Endothelial cell of umbilical vein (primary cell): ENCODE data around the gene TESK2. TPM values are rescaled to one million over a fixed set of nuclear protein-coding genes. Genes with fewer than 3 reads are reported as not detected.

Source experiments
- BruUV-seq: library from RNA; stranded (reverse); fragments of 400-500 nt; replicated peaks from 2 replicates; lab custom pipeline; 2021; lab: Mats Ljungman, UMichigan
- CTCF ChIA-PET: fragments of 300-600, 350-600 bp; sonication (Branson Sonifier 250); formaldehyde crosslinking; loops from one replicate; lab custom pipeline; 2021; ENCODE audit warnings: antibody characterized with exemption, inconsistent platforms; lab: Charles Lee
- POLR2A ChIA-PET: fragments of 300-600, 350-600 bp; sonication (Branson Sonifier 250); formaldehyde crosslinking; loops from one replicate; lab custom pipeline; 2021; ENCODE audit warnings: antibody characterized with exemption, inconsistent platforms; lab: Charles Lee
- DNase-seq: peaks from one replicate; pipeline ENCODE4 v3.0.0-alpha.2; 2011; ENCODE audit warnings: low read depth, low spot score
- FAIRE-seq: peaks from 2 replicates; lab custom pipeline; 2011; peaks lifted over from hg19 to GRCh38; lab: Jason Lieb, UNC
- H2AFZ ChIP-seq: 2 replicates; pipeline ENCODE4 v1.6.0; 2012; ENCODE audit warnings: low read depth, low read length, control low read depth, inconsistent platforms
- H3K27ac ChIP-seq: 2 replicates; pipeline ENCODE4 v1.5.1; 2011; ENCODE audit warnings: low read depth, mild to moderate bottlenecking, control low read depth, low read length, moderate library complexity; ENCODE audit not compliant: insufficient read depth
- H3K27me3 ChIP-seq, 2 experiments: 2 replicates each; pipeline versions ENCODE4 v1.6.0 to v1.6.1; 2011; ENCODE audit warnings: low read length in 2 of 2, mixed read lengths in 1 of 2; ENCODE audit not compliant: control insufficient read depth in 2 of 2, insufficient read depth in 2 of 2
- H3K36me3 ChIP-seq, 2 experiments: 2 replicates in 1 of 2; 3 replicates in 1 of 2; pipeline ENCODE4 v1.5.1; 2011; ENCODE audit warnings: low read length in 2 of 2, mild to moderate bottlenecking in 1 of 2, moderate library complexity in 1 of 2; ENCODE audit not compliant: control insufficient read depth in 2 of 2, insufficient read depth in 2 of 2; ENCODE audit errors: extremely low read depth in 1 of 2
- H3K4me1 ChIP-seq: 3 replicates; pipeline ENCODE4 v1.5.1; 2011; ENCODE audit warnings: mild to moderate bottlenecking, low read length; ENCODE audit not compliant: control insufficient read depth, insufficient read depth; ENCODE audit errors: extremely low read depth
- H3K4me2 ChIP-seq: 2 replicates; pipeline ENCODE4 v1.6.1; 2011; ENCODE audit warnings: low read length, control low read depth, mixed read lengths; ENCODE audit not compliant: insufficient read depth
- H3K4me3 ChIP-seq, 3 experiments: fragments of 200-600 bp in 1 of 3; sonication (generic), shearing (Covaris generic) in 1 of 3; replicated peaks in 1 of 3; 2 replicates each; pipeline ENCODE4 v1.5.1; 2011 to 2016; ENCODE audit warnings: control low read depth in 3 of 3, low read length in 3 of 3, mild to moderate bottlenecking in 2 of 3, inconsistent platforms in 1 of 3, low read depth in 1 of 3, moderate library complexity in 1 of 3; ENCODE audit not compliant: insufficient read depth in 1 of 3
- H3K79me2 ChIP-seq: 2 replicates; pipeline ENCODE4 v1.6.0; 2012; ENCODE audit warnings: low read length, inconsistent platforms; ENCODE audit not compliant: control insufficient read depth, insufficient read depth
- H3K9ac ChIP-seq: replicated peaks from 2 replicates; pipeline ENCODE3; 2011; ENCODE audit warnings: low read length, control low read depth; ENCODE audit not compliant: insufficient read depth; ENCODE audit errors: extremely low read depth
- H3K9me1 ChIP-seq: replicated peaks from 3 replicates; pipeline ENCODE4 v1.6.0; 2011; ENCODE audit warnings: mild to moderate bottlenecking, low read length; ENCODE audit not compliant: control insufficient read depth, insufficient read depth; ENCODE audit errors: extremely low read depth
- H3K9me3 ChIP-seq: replicated peaks from 2 replicates; pipeline ENCODE4 v1.5.1; 2012; ENCODE audit warnings: low read length, inconsistent platforms; ENCODE audit not compliant: control insufficient read depth, insufficient read depth
- H4K20me1 ChIP-seq: replicated peaks from 2 replicates; pipeline ENCODE3; 2011; ENCODE audit warnings: mild to moderate bottlenecking, low read length; ENCODE audit not compliant: control insufficient read depth, insufficient read depth; ENCODE audit errors: extremely low read depth
- GATA2 ChIP-seq: IDR thresholded peaks from 2 replicates; pipeline ENCODE4 v1.7.0; 2011; ENCODE audit warnings: low read depth, mild to moderate bottlenecking, moderate library complexity, mixed read lengths, low read length; ENCODE audit not compliant: insufficient read length, insufficient read depth
- MYC ChIP-seq: IDR thresholded peaks from one replicate; pipeline ENCODE4 v1.6.1; 2011; ENCODE audit warnings: mild to moderate bottlenecking, low read depth, low read length
- POLR2A ChIP-seq: IDR thresholded peaks from 2 replicates; pipeline ENCODE4 v1.6.1; 2012; ENCODE audit warnings: low read depth, mild to moderate bottlenecking, control low read depth, low read length
- dilution Hi-C: fragments of 300-500 bp; cut with MboI; formaldehyde crosslinking; loops from one replicate; pipeline ENCODE4 v1.15.0; 2019; ENCODE audit warnings: low sequenced_read_pairs; ENCODE audit not compliant: extremely low pct_ligation_motif_present
- intact Hi-C: fragments of 100-400 bp; cut with micrococcal nuclease; formaldehyde crosslinking; loops from one replicate; pipeline ENCODE4 v1.10.0; 2022
- polyA plus RNA-seq, 4 experiments: library from polyadenylated mRNA; depleted of rRNA in 3 of 4; stranded (reverse) in 3 of 4; unstranded in 1 of 4; fragments of >200 nt; gene quantifications; 2 replicates each; pipeline versions ENCODE4 v1.2.1 to v1.2.3, GENCODE V29; 2011 to 2012; ENCODE audit warnings: missing spikeins in 1 of 4
- total RNA-seq: library from RNA; stranded (reverse); gene quantifications from 2 replicates; pipeline ENCODE4 v1.2.3, GENCODE V29; 2021

Gene TESK2
- total and polyA plus RNA-seq, 2 donors (not counting 3 experiments of a cell fraction or from before 2014, with no cell fraction given) = 2.1 to 2.6 TPM

DNA sequence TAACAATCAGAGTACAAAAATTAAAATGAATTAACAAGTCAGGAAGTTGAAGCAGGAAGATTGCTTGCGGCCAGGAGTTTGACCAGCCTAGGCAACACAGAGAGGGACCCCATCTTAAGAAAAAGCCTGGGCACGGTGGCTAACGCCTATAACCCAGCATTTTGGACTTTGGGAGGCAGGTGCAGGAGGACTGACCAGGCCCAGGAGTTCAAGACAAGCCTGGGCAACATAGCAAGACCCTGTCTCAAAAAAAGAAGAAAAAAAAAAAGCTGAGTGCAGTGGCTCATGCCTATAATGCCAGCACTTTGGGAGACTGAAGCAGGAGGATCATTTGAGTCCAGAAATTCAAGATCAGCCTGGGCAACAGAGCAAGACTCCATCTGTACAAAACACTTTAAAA, 38.5 kb downstream of the TESK2 start:
- H4K20me1 ChIP-seq = no peaks in the 10 kb centered on the region
- no TSS peak for BruUV-seq
- intact Hi-C loops (no loop called here), dilution Hi-C loops (no loop called here)
- no peak overlapping the region for H3K27ac ChIP-seq
- POLR2A ChIA-PET = no interaction called here
- no peaks in the 10 kb centered on the region for H3K9me3 ChIP-seq
- DNase-seq (no peak), FAIRE-seq (no peak)
- no peaks in the 10 kb centered on the region for H3K4me1 ChIP-seq
- H2AFZ ChIP-seq = no peak overlapping the region
- H3K27me3 ChIP-seq = no peaks in the 10 kb centered on the region
- no peak overlapping the region for H3K9ac ChIP-seq
- TF ChIP-seq MYC = no peak
- no peaks in the 10 kb centered on the region for H3K9me1 ChIP-seq
- no peaks in the 10 kb centered on the region for H3K79me2 ChIP-seq
- no peak overlapping the region for H3K4me3 ChIP-seq
- no peak overlapping the region for H3K4me2 ChIP-seq
- H3K36me3 ChIP-seq = no peaks in the 10 kb centered on the region
- CTCF ChIA-PET = no interaction called here

GRCh38 chr1:45448357-45448756, 42.6 kb downstream of the TESK2 start:
- ChIA-PET POLR2A (no interaction called here), CTCF (interaction anchor here (0.6 kb wide), 1 partner anchor 13 kb away, joined by 4 read pairs; no protein-coding TSS in a partner anchor)
- Histone ChIP-seq H3K79me2 (no peaks in the 10 kb centered on the region), H2AFZ (no peak overlapping the region), H4K20me1 (no peaks in the 10 kb centered on the region), H3K27ac (no peak overlapping the region), H3K9me1 (no peaks in the 10 kb centered on the region), H3K4me1 (no peaks in the 10 kb centered on the region), H3K4me2 (no peak overlapping the region), H3K4me3 (no peak overlapping the region), H3K9ac (no peak overlapping the region), H3K9me3 (no peaks in the 10 kb centered on the region), H3K36me3 (no peaks in the 10 kb centered on the region), H3K27me3 (no peaks in the 10 kb centered on the region)
- dilution Hi-C loops (no loop called here), intact Hi-C loops (no loop called here)
- DNase-seq (no peak), FAIRE-seq (no peak)
- BruUV-seq = no TSS peak
- TF ChIP-seq MYC (no peak), GATA2 (no peak), POLR2A (no peak)
